Stomach (tissue), 4 donors: ENCODE results near the gene NDUFS5.

Experiments
- POLR2A ChIP-seq, 4 donors: fragments of 450-650 bp; IDR thresholded peaks; one replicate each; pipeline ENCODE4 v1.6.1; 2016; ENCODE audit warnings: antibody characterized with exemption in 4 of 4, control low read depth in 2 of 4, mild to moderate bottlenecking in 1 of 4, moderate library complexity in 1 of 4
- POLR2AphosphoS5 ChIP-seq, 3 donors: sonication (generic); formaldehyde crosslinking; IDR thresholded peaks; one replicate each; pipeline ENCODE4 v1.6.1; 2016; ENCODE audit warnings: antibody characterized with exemption in 3 of 3
- TF ChIP-seq, protein P1 (sequence below), 7 experiments: fragments of 450-650 bp in 4 of 7; fragments of 200-600 bp in 3 of 7; sonication (generic) in 3 of 7; IDR thresholded peaks; one replicate each; pipeline ENCODE4 v1.5.1; 2016 to 2019; ENCODE audit warnings: antibody characterized with exemption in 7 of 7, control low read depth in 2 of 7, mild to moderate bottlenecking in 1 of 7

DNA sequence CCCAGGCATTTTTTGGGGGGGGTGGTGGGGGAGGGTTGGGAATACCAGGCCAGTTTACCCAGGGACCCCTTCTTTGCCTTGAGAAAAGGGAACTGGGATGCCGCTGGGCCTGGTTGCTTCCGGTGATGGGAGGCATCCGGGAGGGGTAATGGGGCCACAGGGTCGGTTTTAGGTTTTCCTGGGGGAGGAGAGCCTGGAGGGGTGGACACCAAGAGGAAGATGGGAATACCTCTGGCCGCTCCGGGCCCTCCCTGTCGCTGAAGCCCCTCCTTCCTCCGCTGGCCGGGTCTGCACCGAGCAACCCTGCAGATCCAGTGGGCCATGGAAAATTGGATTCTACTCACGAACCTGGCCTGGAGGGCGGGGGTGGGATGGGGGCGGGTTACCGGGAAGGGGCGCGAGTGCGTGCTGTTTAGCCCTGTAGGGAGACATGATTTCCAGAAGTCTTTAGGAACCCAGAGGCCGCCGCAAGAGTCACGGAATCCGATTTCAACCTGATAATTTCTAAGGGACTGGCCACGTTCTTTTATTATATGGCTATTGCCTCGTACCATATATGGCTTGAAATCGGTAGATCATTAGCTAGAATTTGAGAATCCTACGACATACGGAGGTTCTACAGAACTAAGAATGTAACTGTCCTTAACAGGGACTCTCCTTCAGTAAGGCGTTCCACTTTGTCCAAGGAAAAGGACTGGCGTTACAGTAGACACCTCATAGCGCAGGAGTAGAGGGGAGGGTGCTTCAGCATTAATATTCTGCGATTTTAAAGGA is 34.3 kb upstream of the NDUFS5 start:
- no peak for TF ChIP-seq POLR2AphosphoS5 (IDR thresholded peaks at IDR 0.05)
- TF ChIP-seq, protein P1, sequence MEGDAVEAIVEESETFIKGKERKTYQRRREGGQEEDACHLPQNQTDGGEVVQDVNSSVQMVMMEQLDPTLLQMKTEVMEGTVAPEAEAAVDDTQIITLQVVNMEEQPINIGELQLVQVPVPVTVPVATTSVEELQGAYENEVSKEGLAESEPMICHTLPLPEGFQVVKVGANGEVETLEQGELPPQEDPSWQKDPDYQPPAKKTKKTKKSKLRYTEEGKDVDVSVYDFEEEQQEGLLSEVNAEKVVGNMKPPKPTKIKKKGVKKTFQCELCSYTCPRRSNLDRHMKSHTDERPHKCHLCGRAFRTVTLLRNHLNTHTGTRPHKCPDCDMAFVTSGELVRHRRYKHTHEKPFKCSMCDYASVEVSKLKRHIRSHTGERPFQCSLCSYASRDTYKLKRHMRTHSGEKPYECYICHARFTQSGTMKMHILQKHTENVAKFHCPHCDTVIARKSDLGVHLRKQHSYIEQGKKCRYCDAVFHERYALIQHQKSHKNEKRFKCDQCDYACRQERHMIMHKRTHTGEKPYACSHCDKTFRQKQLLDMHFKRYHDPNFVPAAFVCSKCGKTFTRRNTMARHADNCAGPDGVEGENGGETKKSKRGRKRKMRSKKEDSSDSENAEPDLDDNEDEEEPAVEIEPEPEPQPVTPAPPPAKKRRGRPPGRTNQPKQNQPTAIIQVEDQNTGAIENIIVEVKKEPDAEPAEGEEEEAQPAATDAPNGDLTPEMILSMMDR (IDR thresholded peaks at IDR 0.05), result no peak
- TF ChIP-seq POLR2A (IDR thresholded peaks at IDR 0.05), result no peak
